Stomach smooth muscle (tissue), 2 donors: ENCODE measurements around the gene DGCR8.

Experiments
- H3K27ac ChIP-seq: one replicate; pipeline ENCODE4 v1.7.0; 2013; ENCODE audit warnings: mild to moderate bottlenecking, low read length, inconsistent platforms
- H3K27me3 ChIP-seq, 2 donors: one replicate each; pipeline ENCODE4 v1.7.0; 2013; ENCODE audit warnings: low read length in 2 of 2; ENCODE audit not compliant: insufficient read depth in 2 of 2, control insufficient read depth in 1 of 2
- H3K36me3 ChIP-seq, 2 donors: one replicate each; pipeline ENCODE4 v1.7.0; 2013; ENCODE audit warnings: low read length in 2 of 2; ENCODE audit not compliant: control insufficient read depth in 2 of 2, insufficient read depth in 2 of 2
- H3K4me1 ChIP-seq: one replicate; pipeline ENCODE4 v1.7.0; 2013; ENCODE audit warnings: low read length; ENCODE audit not compliant: control insufficient read depth, insufficient read depth
- H3K4me3 ChIP-seq, 2 donors: one replicate each; pipeline ENCODE4 v1.7.0; 2013; ENCODE audit warnings: low read length in 2 of 2
- H3K9ac ChIP-seq, 2 donors: one replicate each; pipeline ENCODE4 v1.7.0; 2013; ENCODE audit warnings: low read length in 2 of 2, mild to moderate bottlenecking in 1 of 2
- H3K9me3 ChIP-seq, 2 donors: one replicate each; pipeline ENCODE4 v1.7.0; 2013; ENCODE audit warnings: low read length in 2 of 2; ENCODE audit not compliant: control insufficient read depth in 2 of 2
- donor health status: healthy.
- donor health status: Pancreatic carcinoma.

Gene DGCR8

GRCh38 chr22:20093418-20094196 is 13.6 kb downstream of the DGCR8 start:
- H3K4me1 ChIP-seq, result no peaks in the 10 kb centered on the region
- no peaks in the 10 kb centered on the region for H3K27me3 ChIP-seq
- no peak overlapping the region for H3K4me3 ChIP-seq
- H3K27ac ChIP-seq, result no peak overlapping the region
- H3K36me3 ChIP-seq, result peaks cover 71 to 84% of the 10 kb centered on the region in 2 donors
- H3K9ac ChIP-seq, result no peak overlapping the region
- no peaks in the 10 kb centered on the region for H3K9me3 ChIP-seq

- Histone ChIP-seq H3K9me3 (no peaks in the 10 kb centered on the region), H3K27ac (no peak overlapping the region), H3K36me3 (peaks cover 67 to 85% of the 10 kb centered on the region in 2 donors), H3K4me1 (no peaks in the 10 kb centered on the region), H3K27me3 (no peaks in the 10 kb centered on the region), H3K4me3 (no peak overlapping the region), H3K9ac (no peak overlapping the region)
These were observed 14.3 kb downstream of the DGCR8 start for GRCh38 chr22:20094197-20094807.

DNA sequence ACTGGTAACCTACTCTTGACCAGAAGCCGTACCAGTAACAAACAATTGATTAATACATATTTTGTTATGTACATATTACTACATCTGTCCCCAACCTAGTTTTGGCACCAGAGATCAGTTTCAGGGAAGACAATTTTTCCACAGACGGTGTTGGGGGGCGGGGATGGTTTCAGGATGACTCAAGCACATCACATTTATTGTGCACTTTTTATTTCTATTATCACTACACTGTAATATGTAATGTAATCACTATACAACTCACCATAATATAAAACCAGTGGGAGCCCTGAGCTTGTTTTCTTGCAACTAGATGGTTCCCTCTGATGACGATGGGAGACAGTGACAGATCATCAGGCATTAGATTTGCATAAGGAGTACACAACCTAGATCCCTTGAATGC is 15.5 kb downstream of the DGCR8 start:
- H3K9me3 ChIP-seq, result no peaks in the 10 kb centered on the region
- no peaks in the 10 kb centered on the region for H3K4me1 ChIP-seq
- no peak overlapping the region for H3K4me3 ChIP-seq
- no peak overlapping the region for H3K27ac ChIP-seq
- H3K9ac ChIP-seq, result no peak overlapping the region
- no peaks in the 10 kb centered on the region for H3K27me3 ChIP-seq
- peaks cover 63 to 80% of the 10 kb centered on the region in 2 donors for H3K36me3 ChIP-seq

GRCh38 chr22:20096574-20097420 is 16.8 kb downstream of the DGCR8 start:
- Histone ChIP-seq H3K36me3 (peaks cover 50 to 75% of the 10 kb centered on the region in 2 donors), H3K27me3 (no peaks in the 10 kb centered on the region), H3K9me3 (no peaks in the 10 kb centered on the region), H3K27ac (no peak overlapping the region), H3K4me3 (no peak overlapping the region), H3K9ac (no peak overlapping the region), H3K4me1 (no peaks in the 10 kb centered on the region)

DNA sequence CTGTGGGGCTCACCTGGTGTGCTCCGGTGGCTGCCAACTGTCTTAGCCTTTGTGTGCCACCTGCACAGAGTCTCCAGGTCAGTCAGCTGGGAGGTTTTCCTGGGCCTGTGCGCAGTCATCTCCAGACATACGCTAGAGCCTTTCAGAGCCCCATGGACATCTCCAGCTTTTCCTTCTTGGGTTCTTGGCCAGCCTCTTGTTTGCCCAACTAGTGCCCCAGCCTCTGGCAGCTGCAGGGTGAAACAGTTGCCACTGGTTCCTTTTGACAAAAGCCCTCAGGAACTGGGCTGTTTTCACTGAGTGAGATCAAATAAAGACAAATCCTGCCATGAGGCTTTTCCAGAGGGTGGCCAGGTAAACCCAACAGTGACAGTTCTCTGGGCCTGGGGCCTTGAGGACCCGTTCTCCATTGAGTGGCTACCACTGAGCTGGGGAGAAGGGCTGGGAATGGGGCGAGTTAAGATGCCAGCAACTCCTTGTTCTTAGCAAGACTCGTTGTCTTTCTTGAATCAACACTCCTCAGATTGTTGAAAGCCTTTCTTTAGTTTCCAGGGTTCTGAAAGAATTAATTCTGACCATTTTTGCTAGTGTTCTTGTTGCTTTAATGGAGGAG is 19.2 kb downstream of the DGCR8 start:
- H3K9me3 ChIP-seq, result no peaks in the 10 kb centered on the region
- H3K27ac ChIP-seq, result no peak overlapping the region
- H3K36me3 ChIP-seq, result peaks cover 36 to 63% of the 10 kb centered on the region in 2 donors
- no peak overlapping the region for H3K4me3 ChIP-seq
- no peaks in the 10 kb centered on the region for H3K27me3 ChIP-seq
- no peaks in the 10 kb centered on the region for H3K4me1 ChIP-seq
- no peak overlapping the region for H3K9ac ChIP-seq

GRCh38 chr22:20101638-20102037 is 21.6 kb downstream of the DGCR8 start:
- H3K4me1 ChIP-seq, result no peaks in the 10 kb centered on the region

GRCh38 chr22:20102203-20102780 is 22.3 kb downstream of the DGCR8 start:
- H3K4me3 ChIP-seq, result no peak overlapping the region
- H3K36me3 ChIP-seq, result peaks cover 44 to 64% of the 10 kb centered on the region in 2 donors
- H3K27me3 ChIP-seq, result no peaks in the 10 kb centered on the region
- H3K4me1 ChIP-seq, result no peaks in the 10 kb centered on the region
- no peaks in the 10 kb centered on the region for H3K9me3 ChIP-seq
- H3K9ac ChIP-seq, result no peak overlapping the region
- no peak overlapping the region for H3K27ac ChIP-seq

More at GRCh38 chr22:20101638-20102037, 21.6 kb downstream of the DGCR8 start:
- Histone ChIP-seq H3K9ac (no peak overlapping the region), H3K36me3 (peaks cover 39 to 61% of the 10 kb centered on the region in 2 donors), H3K27me3 (no peaks in the 10 kb centered on the region), H3K4me3 (no peak overlapping the region), H3K9me3 (no peaks in the 10 kb centered on the region), H3K27ac (no peak overlapping the region)

DNA sequence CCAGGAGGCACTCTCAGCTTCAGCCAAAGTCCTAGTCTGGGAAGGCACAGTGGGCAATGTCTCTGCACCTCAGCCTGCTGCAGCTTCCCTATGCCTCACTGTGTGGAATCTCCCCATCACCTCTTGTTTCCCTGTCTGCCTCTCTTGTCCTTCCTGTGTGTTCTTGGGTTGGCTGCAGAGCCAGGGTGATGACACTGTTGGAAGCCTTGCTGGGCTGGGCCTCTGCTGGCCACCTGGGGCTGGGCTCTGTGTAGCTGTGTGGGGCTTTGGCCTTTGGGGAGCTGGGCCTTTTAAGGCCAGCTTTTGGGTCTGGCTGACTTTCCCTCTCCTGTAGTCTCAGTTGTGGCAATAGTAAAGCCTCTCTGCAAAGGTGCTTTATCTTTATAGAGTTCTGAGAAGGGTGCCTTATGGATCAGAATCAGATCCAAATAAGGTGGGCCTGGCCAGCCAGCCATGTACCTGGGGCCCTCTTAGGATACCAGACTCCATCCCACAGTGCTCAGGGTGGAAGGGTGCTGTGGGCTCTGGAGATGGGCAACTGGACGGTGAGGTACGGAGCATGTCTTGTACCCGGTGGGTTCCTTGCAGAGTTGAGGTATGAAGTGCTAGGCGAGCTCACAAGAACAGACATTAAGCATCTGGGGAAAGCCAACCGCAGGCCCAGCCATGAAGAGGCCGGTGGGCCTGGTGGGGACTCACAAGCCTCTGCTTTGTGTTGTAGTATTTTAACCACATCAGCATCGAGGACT is 25.6 kb downstream of the DGCR8 start:
- peaks cover 51 to 73% of the 10 kb centered on the region in 2 donors for H3K36me3 ChIP-seq
- H3K27me3 ChIP-seq, result no peaks in the 10 kb centered on the region
- no peak overlapping the region for H3K9ac ChIP-seq
- H3K4me1 ChIP-seq, result no peaks in the 10 kb centered on the region
- no peak overlapping the region for H3K4me3 ChIP-seq
- no peak overlapping the region for H3K27ac ChIP-seq
- no peaks in the 10 kb centered on the region for H3K9me3 ChIP-seq

DNA sequence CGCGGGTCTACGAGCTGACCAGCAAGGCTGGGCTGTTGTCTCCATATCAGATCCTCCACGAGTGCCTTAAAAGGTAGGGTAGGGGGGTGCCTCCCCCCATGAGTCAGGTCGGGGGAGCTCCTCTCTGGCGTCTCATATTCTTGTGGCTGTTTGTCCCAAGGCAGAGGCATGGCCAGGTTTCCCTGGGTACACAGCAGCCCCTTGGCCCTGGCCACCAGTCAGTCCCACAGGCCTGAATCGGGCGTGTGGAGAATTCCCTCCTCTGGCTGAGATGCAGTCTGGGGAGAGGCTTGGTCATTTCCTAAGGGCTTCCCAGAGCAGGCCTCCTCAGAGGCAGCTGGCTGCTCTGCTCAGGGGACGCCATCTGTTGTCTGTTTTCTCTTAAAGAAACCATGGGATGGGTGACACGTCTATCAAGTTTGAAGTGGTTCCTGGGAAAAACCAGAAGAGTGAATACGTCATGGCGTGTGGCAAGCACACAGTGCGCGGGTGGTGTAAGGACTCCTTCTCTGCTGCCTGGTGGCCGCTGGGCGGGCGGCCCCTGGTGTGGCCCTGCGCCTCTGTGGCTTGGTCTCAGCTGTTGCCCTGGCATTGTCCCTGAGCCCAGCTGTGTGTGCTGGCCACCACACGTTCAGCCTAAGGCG is 26.3 kb downstream of the DGCR8 start:
- H3K4me1 ChIP-seq, result no peaks in the 10 kb centered on the region
- no peak overlapping the region for H3K4me3 ChIP-seq
- no peaks in the 10 kb centered on the region for H3K27me3 ChIP-seq
- no peak overlapping the region for H3K27ac ChIP-seq
- no peak overlapping the region for H3K9ac ChIP-seq
- H3K9me3 ChIP-seq, result no peaks in the 10 kb centered on the region
- peaks cover 51 to 70% of the 10 kb centered on the region in 2 donors for H3K36me3 ChIP-seq
